Activated naive CD4-positive, alpha-beta T cell treated with anti-CD3 and anti-CD28 coated beads, Interleukin-2, amount 10 ng/mL, durations not matched to agents 7 days and 5 days (primary cell): ENCODE results near the gene BCKDK.
A peak's percentile ranks its signal among the peaks of the same experiment; 100 is the strongest.

Source experiments
- CTCF ChIA-PET: fragments of 350-600 bp; sonication (Branson Sonifier 250); formaldehyde crosslinking; loops from one replicate; lab custom pipeline; 2021; ENCODE audit warnings: antibody characterized with exemption; lab: Charles Lee
- DNase-seq: peaks from one replicate; pipeline ENCODE4 v3.0.0-alpha.2; 2020
- H3K27ac Mint-ChIP-seq: one replicate; pipeline ENCODE4 v1.8.0; 2021; ENCODE audit warnings: mild to moderate bottlenecking, moderate library complexity, mixed read lengths
- H3K27me3 Mint-ChIP-seq: one replicate; pipeline ENCODE4 v1.8.0; 2021; ENCODE audit warnings: mild to moderate bottlenecking, mixed read lengths
- H3K36me3 Mint-ChIP-seq: one replicate; pipeline ENCODE4 v1.8.0; 2021; ENCODE audit warnings: mixed read lengths
- H3K4me1 Mint-ChIP-seq: one replicate; pipeline ENCODE4 v1.8.0; 2021; ENCODE audit warnings: mixed read lengths
- H3K4me3 Mint-ChIP-seq: one replicate; pipeline ENCODE4 v1.8.0; 2021; ENCODE audit warnings: mild to moderate bottlenecking, moderate library complexity, mixed read lengths
- H3K9me3 Mint-ChIP-seq: one replicate; pipeline ENCODE4 v1.8.0; 2021; ENCODE audit warnings: mixed read lengths

The BCKDK gene

DNA sequence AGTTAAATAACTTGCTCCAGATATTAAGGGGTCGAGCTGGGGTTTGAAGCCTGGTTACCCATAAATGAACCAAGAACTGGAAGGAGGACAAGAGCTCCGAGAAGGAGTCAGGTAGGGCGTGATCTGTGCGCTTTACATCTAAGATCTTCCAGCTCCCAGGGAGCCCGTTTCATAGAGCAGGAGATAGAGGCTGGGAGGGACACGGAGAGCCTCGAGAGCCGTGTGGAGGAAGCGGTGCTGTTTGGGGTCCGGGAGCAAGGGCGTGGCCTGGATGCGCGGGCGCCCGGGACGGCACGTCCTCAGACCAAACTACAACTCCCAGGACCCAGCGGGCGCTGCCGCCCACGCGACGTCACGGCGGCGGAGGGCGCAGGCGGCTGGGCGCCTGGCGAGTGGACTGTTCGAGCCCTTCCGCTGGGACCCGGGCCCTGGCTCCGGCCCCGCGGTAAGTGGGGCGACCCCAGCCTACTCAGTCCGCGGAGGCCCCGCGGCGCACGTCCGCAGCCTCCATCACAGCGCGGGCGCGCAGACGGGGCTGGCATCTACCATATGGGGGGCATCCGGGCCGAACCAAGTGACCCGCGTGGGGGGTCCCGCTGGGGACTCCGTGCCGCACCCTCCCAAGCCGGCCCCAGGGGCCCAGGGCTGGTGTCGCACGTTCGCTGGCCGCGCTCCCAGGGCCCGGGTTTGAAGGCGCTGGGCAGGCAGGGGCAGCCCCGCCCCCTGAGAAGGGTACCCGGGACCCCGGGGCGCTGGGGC is at the start of gene BCKDK:
TSS of gene BCKDK (plus strand) at position 352 of the 759 bp plus-strand sequence. CDS start 838 bp downstream, outside the sequence.
- peaks cover 4% of the 10 kb centered on the region for H3K27me3 Mint-ChIP-seq

DNA sequence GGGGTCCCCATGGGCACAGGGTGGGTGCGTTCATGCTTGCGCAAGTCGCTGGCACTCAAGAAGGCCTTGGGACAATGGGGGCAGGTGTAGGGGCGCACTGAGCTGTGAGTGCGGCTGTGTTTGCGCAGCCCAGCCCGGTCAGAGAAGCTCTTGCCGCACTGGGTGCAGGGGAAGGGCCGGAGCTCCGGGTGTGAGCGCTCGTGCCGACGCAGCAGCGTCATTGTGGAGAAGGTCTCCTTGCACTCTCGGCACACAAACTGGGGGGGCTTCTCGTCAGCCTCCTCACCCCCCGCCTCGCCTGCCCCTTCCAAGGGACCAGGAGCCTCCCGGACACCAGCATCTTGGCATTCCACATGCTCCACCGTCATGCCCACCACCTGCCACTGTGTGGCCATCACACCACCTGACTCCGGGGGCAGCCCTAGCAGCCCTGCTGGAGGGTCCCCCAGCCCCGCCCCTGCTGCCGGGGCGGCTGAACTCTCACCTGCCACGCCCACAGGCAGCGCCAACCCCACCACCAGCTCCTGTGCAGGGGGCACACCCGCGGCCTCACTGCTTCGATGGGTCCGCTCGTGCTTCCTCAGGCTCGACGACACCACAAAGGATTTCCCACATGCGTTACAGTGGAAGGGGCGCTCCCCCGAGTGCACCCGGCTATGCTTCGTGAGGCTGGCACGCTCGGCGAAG is 46.9 kb upstream of the BCKDK start:
- H3K4me1 Mint-ChIP-seq: peaks cover 35% of the 10 kb centered on the region
- no peak for DNase-seq
- H3K4me3 Mint-ChIP-seq: no peak overlapping the region
- no peak overlapping the region for H3K27ac Mint-ChIP-seq
- H3K36me3 Mint-ChIP-seq: peaks cover 46% of the 10 kb centered on the region
- CTCF ChIA-PET: no interaction called here
- no peaks in the 10 kb centered on the region for H3K9me3 Mint-ChIP-seq
- no peaks in the 10 kb centered on the region for H3K27me3 Mint-ChIP-seq

More for the DNA sequence above, at the start of gene BCKDK:
- Mint-ChIP-seq H3K9me3 (no peaks in the 10 kb centered on the region), H3K36me3 (peaks cover 21% of the 10 kb centered on the region), H3K4me3 (peak within 1 kb of the TSS; percentile 82), H3K27ac (peak within 1 kb of the TSS; percentile 85), H3K4me1 (peaks cover 32% of the 10 kb centered on the region)
- CTCF ChIA-PET: interaction anchor here (1.0 kb wide), 2 partner anchors 12 to 17 kb away, joined by 3 to 5 read pairs; no protein-coding TSS in a partner anchor
- peak; percentile 82 for DNase-seq

DNA sequence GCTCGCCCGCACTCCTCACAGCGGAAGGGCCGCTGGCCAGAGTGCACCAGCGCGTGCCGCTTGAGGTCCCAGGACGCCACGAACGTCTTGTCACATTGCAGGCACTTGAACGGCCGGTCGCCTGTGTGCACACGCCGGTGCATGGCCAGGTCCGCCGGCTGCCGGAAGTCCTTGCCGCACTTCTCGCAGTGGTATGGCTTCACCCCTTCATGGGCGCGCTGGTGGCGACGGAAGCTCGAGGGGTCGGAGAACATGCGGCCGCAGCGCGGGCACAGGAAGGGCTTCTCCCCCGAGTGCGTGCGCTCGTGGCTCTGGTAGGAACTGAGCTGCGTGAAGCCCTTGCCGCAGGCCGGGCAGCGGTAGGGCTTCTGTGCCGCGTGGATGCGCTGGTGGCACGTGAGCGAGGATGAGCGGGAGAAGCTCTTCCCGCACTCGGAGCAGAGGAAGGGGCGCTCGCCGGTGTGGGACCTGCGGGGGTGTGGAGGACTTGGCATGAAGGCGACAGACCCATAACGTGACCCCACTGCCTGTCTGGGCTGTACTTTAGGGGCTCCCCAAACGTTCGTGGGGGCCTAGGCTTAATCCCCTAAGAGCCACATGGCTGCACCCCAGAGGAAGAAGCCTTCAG is 46.3 kb upstream of the BCKDK start:
- CTCF ChIA-PET: no interaction called here
- Mint-ChIP-seq H3K4me3 (no peak overlapping the region), H3K4me1 (peaks cover 40% of the 10 kb centered on the region), H3K9me3 (no peaks in the 10 kb centered on the region), H3K27me3 (no peaks in the 10 kb centered on the region), H3K27ac (peak overlapping the region; percentile 5), H3K36me3 (peaks cover 46% of the 10 kb centered on the region)
- no peak for DNase-seq

DNA sequence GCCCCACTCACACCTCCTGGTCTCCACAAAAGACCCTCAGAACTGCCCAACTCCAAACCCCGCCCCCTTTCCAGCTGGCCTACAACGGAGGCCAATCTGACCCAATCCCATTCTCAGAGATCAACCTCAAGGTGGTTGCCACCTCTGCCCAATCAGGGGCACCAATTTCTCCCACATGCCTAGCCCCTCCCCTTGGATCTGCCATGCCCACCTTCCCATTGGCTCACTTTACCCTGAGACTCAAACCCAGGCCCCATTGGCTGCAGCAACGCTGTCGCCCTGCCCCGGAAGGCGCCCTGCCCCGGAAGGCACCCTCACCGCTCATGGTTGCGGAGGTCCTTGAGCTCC is 44.7 kb upstream of the BCKDK start:
- Mint-ChIP-seq H3K4me3 (peak overlapping the region; percentile 46), H3K4me1 (peaks cover 40% of the 10 kb centered on the region)
- CTCF ChIA-PET: no interaction called here

DNA sequence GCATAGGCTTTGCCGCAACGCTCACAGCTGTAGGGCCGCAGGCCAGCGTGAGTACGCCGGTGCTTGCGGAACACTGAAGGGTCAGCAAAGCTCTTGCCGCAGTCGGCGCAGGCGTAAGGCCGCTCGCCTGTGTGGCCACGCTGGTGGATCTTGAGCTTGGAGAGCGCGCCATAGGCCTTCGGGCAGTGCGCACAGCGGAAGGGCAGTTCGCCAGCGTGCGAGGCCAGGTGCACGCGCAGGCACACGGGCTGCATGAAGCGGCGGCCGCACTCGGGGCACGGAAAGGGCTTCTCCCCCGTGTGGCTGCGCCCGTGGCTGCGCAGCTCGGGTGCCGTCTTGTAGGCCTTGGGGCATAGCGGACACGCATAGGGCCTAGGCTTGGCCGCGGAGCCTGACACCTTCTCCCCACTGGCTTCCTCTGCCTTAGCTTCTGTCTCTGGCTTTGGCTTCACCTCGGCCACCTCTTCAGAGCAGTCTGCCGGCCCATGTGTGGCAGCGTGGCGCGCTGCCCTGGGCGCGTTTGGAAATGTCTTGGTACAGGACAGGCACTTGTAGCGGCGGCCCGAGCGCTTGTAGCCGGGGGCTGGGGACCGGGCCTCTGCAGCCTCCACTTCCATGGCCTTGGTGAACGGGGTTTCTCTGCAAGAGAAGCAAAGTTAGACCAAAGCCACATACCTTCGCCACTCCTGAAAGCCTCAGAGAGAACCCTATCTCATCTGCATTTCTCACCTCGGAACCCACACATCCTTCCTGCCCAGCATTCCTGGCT is 44.2 kb upstream of the BCKDK start:
- Mint-ChIP-seq H3K27me3 (no peaks in the 10 kb centered on the region), H3K9me3 (no peaks in the 10 kb centered on the region), H3K4me3 (peak overlapping the region; percentile 46), H3K27ac (peak overlapping the region; percentile 80), H3K36me3 (peaks cover 44% of the 10 kb centered on the region), H3K4me1 (peaks cover 44% of the 10 kb centered on the region)
- peak; percentile 44 for DNase-seq
- CTCF ChIA-PET: interaction anchor here (0.5 kb wide), 1 partner anchor 333 kb away, joined by 3 read pairs; no protein-coding TSS in a partner anchor

More for the DNA sequence above, 44.7 kb upstream of the BCKDK start:
- DNase-seq: no peak
- Mint-ChIP-seq H3K27me3 (no peaks in the 10 kb centered on the region), H3K27ac (peak overlapping the region; percentile 16), H3K9me3 (no peaks in the 10 kb centered on the region), H3K36me3 (peaks cover 44% of the 10 kb centered on the region)

DNA sequence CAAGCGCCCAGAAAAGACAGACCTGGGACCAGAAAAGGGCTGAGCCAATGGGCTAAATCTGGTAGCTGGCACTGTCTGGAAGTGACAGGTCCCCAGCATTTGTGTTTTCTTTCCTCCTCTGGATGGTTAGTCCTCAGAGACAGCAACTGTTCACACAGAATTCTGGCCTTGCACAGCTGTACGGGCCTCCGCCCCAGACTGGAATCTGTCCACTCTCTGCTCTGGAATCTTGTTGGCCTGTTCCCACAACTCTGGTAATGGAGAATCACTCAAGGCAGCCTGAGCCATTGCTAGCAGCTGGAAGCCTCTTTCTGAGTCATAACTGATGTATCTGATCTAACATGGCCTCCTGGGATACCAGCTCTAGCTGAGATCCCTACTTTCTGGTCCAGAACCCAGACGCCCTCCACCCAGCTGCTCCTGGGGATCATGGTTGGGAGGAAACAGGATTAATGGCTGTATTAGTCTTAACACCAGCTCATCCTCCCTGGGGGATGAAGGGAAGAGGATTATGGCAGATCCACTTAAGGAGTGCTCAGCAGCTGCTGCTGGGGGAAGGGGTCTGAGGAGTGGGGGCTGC is 43.2 kb upstream of the BCKDK start:
- Mint-ChIP-seq H3K4me3 (peak overlapping the region; percentile 46), H3K27ac (peak overlapping the region; percentile 80)

DNA sequence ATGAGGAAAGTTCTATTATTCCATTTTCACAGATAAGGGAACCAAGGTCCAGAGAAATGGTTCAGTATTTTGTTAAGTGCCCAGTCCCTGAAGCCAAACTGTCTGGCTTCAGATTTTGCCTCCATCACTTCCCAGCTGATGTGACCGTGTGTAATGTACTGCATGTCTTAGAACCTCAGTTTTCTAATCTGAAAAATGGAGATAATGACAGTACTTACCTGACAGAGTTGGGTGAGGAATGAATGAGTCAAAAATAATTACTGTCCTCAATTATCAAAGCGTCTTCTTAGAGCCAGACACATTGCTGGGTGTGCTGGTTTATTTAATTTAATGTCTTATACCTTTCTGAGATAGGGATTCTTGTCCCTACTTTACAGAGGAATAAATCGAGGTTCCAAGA is 40.8 kb upstream of the BCKDK start:
- no peak overlapping the region for H3K27ac Mint-ChIP-seq
- DNase-seq: no peak
- peaks cover 24% of the 10 kb centered on the region for H3K36me3 Mint-ChIP-seq
- CTCF ChIA-PET: interaction anchor here (1.7 kb wide), 1 partner anchor 85 kb away, joined by 3 read pairs; no protein-coding TSS in a partner anchor
- no peaks in the 10 kb centered on the region for H3K27me3 Mint-ChIP-seq
- H3K4me1 Mint-ChIP-seq: peaks cover 59% of the 10 kb centered on the region
- H3K9me3 Mint-ChIP-seq: no peaks in the 10 kb centered on the region
- no peak overlapping the region for H3K4me3 Mint-ChIP-seq

More for the DNA sequence above, 43.2 kb upstream of the BCKDK start:
- CTCF ChIA-PET: interaction anchor here (0.5 kb wide), 1 partner anchor 334 kb away, joined by 3 read pairs; no protein-coding TSS in a partner anchor
- no peaks in the 10 kb centered on the region for H3K9me3 Mint-ChIP-seq
- DNase-seq: no peak
- H3K4me1 Mint-ChIP-seq: peaks cover 49% of the 10 kb centered on the region
- H3K27me3 Mint-ChIP-seq: no peaks in the 10 kb centered on the region
- H3K36me3 Mint-ChIP-seq: peaks cover 40% of the 10 kb centered on the region

DNA sequence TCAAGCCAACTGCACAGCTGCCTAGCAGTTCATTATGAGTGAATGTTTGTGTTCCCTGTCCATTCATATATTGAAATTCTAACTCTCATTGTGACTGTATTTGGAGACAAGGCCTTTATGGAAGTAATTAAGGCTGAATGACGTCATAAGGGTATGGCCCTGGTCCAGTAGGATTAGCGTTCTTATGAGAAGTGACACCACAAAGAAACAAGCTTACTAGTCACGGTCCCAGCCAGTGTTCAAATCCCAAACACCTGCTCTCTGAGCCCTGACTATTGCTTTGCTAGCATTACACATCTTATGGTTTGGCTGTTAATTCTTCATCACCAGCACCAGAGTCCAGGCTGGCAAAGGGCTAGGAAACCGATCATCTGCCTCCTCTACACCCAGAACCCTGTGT is 36.3 kb upstream of the BCKDK start:
- no peaks in the 10 kb centered on the region for H3K27me3 Mint-ChIP-seq
- peak overlapping the region; percentile 95 for H3K27ac Mint-ChIP-seq
- peaks cover 11% of the 10 kb centered on the region for H3K36me3 Mint-ChIP-seq
- H3K4me3 Mint-ChIP-seq: peak overlapping the region; percentile 90
- CTCF ChIA-PET: no interaction called here
- H3K4me1 Mint-ChIP-seq: peaks cover 42% of the 10 kb centered on the region
- no peaks in the 10 kb centered on the region for H3K9me3 Mint-ChIP-seq
- DNase-seq: no peak

DNA sequence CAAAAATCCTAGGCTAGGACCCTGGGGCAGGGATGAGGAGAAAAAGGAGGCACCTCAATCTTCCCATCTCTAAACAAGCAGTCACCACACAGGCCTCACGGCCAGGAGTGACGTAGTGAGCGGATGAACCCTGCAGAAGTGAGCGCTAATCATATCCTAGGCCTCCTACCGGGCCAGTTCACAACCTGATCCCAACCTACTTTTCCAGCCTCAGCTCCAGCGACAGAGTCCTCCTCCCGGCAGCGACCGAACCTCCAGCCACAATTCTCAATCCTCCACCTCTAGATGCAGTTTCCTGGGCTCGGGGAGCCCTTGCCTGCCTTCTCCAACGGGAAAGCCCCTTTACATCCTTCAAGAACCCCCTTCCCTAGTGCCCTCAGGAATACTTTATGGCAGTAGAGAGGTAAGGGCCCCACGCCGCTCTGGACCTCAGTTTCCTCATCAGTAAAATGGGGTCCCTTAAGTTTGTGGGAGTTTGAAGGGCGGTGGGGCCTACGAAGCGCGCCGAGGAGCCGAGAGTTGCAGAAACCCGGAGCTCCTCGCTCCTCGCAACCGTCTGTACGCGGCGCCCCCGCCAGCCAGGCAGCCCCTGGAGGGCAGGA is 35.5 kb upstream of the BCKDK start:
- H3K4me1 Mint-ChIP-seq: peaks cover 42% of the 10 kb centered on the region
- peak overlapping the region; percentile 95 for H3K27ac Mint-ChIP-seq
- peaks cover 14% of the 10 kb centered on the region for H3K36me3 Mint-ChIP-seq
- H3K9me3 Mint-ChIP-seq: no peaks in the 10 kb centered on the region
- peak; percentile 53 for DNase-seq
- CTCF ChIA-PET: interaction anchor here (2.3 kb wide), 1 partner anchor 70 kb away, joined by 10 read pairs; no protein-coding TSS in a partner anchor
- no peaks in the 10 kb centered on the region for H3K27me3 Mint-ChIP-seq
- peak overlapping the region; percentile 90 for H3K4me3 Mint-ChIP-seq

DNA sequence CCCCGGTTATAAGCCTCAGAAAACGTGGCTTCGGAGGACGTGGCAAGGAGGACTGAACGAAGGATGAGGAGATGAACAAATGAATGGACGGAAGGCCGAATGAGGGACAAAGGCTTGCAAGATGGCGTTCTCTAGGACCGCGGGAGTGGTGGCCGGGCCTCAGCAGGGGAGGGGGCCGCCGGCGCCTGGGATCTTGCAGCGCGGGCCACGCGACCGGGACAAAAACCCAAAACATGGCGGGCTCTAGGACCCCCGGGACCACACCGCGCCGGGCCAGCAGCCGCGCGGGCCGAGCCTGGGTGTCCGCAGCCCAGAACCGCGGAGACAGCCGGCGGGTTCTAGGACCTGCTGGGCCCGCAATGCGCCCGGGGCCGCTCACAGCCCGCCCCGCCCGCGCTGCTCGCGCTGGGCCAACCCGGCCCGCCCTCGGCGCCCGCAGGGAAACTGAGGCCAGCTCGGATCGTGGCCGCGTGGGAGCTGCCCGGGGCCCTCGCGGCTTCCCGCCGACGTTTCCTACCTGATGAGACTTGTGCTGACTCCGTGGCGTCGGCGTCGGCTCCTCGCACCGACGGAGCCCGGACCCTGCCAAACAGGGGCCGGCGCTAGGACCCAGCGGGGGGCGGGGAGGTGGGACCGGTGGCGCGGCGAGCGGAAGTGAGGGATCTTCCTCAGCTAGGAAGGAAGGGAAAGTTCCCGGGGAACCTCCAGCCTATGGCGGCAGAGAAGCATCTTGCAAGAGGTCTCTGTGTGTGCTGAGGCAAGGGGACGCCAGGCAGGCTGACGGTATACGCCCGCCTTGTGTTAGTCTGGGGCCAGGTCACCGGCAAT is 34.8 kb upstream of the BCKDK start:
- Mint-ChIP-seq H3K4me1 (peaks cover 45% of the 10 kb centered on the region), H3K27me3 (no peaks in the 10 kb centered on the region)

DNA sequence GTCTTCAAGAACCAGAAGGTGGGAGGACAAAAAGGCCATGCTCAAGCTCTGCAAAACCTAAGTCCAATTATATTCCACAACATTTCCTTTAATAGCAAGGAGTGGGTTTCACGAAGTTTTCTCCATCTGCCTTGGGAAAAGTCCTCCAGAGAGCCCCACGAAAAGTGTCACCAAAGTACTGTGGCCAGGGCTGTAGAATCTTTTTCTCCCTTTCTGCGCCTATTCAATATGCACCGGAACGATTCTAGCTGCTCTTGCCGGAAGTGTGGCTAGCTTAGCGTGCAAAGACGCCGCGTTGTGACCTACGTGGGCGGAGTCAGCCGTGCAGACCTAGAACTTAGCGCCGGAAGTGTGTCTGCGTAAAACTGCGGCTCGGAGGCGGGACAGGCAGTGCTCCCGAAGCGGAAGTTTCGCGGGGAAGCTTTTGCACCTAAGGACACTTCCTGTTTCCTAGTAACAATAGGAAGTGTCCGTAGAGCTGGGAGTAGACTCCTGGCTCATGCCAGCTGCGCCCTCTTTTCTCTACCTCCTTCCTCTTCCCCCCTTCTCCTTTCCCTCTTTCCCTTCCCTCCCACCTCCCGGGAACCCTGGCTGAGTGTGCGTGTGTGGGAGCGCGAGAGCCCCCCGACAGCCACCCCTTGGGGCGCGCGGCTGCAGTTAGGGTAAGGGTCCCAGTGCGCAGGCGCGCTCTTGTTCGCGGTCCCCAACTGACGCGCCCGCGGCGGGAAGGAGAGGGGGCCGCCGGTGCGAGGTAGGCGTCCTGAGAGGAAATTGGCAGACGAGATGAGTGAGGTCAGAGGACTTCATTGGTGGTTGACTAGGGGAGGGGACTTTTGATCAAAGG is 34.0 kb upstream of the BCKDK start, which contains the start of the genes ZNF646 and ZNF668:
TSS of gene ZNF646 (plus strand) at position 453 of the 844 bp plus-strand sequence. CDS start 1,903 bp downstream, outside the sequence.
TSS of gene ZNF668 (minus strand) at position 271 of the 844 bp plus-strand sequence. CDS start 9,781 bp downstream, outside the sequence.
- H3K36me3 Mint-ChIP-seq: peaks cover 28% of the 10 kb centered on the region
- H3K9me3 Mint-ChIP-seq: no peaks in the 10 kb centered on the region
- peaks cover 40% of the 10 kb centered on the region for H3K4me1 Mint-ChIP-seq
- peak within 1 kb of the TSS; percentile 95 for H3K27ac Mint-ChIP-seq
- H3K4me3 Mint-ChIP-seq: peak within 1 kb of the TSS; percentile 90
- peak; percentile 99 for DNase-seq
- CTCF ChIA-PET: interaction anchor here (2.3 kb wide), 1 partner anchor 68 kb away, joined by 10 read pairs; no protein-coding TSS in a partner anchor
- H3K27me3 Mint-ChIP-seq: no peaks in the 10 kb centered on the region

More for the DNA sequence above, 34.8 kb upstream of the BCKDK start:
- Mint-ChIP-seq H3K27ac (peak overlapping the region; percentile 95), H3K4me3 (peak overlapping the region; percentile 90), H3K9me3 (no peaks in the 10 kb centered on the region), H3K36me3 (peaks cover 21% of the 10 kb centered on the region)
- peak; percentile 93 for DNase-seq
- CTCF ChIA-PET: interaction anchor here (2.3 kb wide), 1 partner anchor 69 kb away, joined by 10 read pairs; no protein-coding TSS in a partner anchor
